ENCODE results near the gene IL6. TPM values are rescaled to one million over a fixed set of nuclear protein-coding genes. Genes with fewer than 3 reads are reported as not detected.

IL6 gene
- total RNA-seq, 1 donor from 2014 or later, result 37.3 TPM

- TF ChIP-seq CTCF (IDR thresholded peaks at IDR 0.05), result no peak
- H3K9me3 ChIP-seq, result no peaks in the 10 kb centered on the region
- H3K4me1 ChIP-seq, result peaks cover 5 to 22% of the 10 kb centered on the region in 2 donors
- no peak overlapping the region for H3K27ac ChIP-seq
- no peak overlapping the region for H3K4me3 ChIP-seq
- no peaks in the 10 kb centered on the region for H3K27me3 ChIP-seq
- no peaks in the 10 kb centered on the region for H3K36me3 ChIP-seq
- DNase-seq (ENCODE audit: low spot score in 2 of 2), result no peak
- intact Hi-C loops (cut with DNase I), result loop anchor here (5.0 to 10.0 kb wide), 5 partner anchors 93 to 1305 kb away; partner anchors contain the start of genes MALSU1, SP4 and TOMM7
These were observed 2.3 kb downstream of the IL6 start for GRCh38 chr7:22729180-22729825.

GRCh38 chr7:22730066-22730710 is 3.2 kb downstream of the IL6 start:
- Histone ChIP-seq H3K36me3 (no peaks in the 10 kb centered on the region), H3K4me1 (peaks cover 5 to 22% of the 10 kb centered on the region in 2 donors), H3K4me3 (no peak overlapping the region), H3K9me3 (no peaks in the 10 kb centered on the region), H3K27me3 (no peaks in the 10 kb centered on the region), H3K27ac (no peak overlapping the region)
- intact Hi-C loops (cut with DNase I), result no loop called here
- DNase-seq (ENCODE audit: low spot score in 2 of 2), result no peak
- TF ChIP-seq CTCF (IDR thresholded peaks at IDR 0.05), result no peak

- no peak for DNase-seq (ENCODE audit: low spot score in 2 of 2)
- H3K27ac ChIP-seq, result no peak overlapping the region
- peaks cover 3 to 18% of the 10 kb centered on the region in 2 donors for H3K4me1 ChIP-seq
- no peaks in the 10 kb centered on the region for H3K27me3 ChIP-seq
- no peaks in the 10 kb centered on the region for H3K9me3 ChIP-seq
- intact Hi-C loops (cut with DNase I), result no loop called here
- H3K4me3 ChIP-seq, result peak overlapping the region; percentile 12 to 31
- no peak for TF ChIP-seq CTCF (IDR thresholded peaks at IDR 0.05)
- H3K36me3 ChIP-seq, result no peaks in the 10 kb centered on the region
These were observed 4.1 kb downstream of the IL6 start for GRCh38 chr7:22730921-22731654.

GRCh38 chr7:22731766-22732165 is 4.8 kb downstream of the IL6 start:
- H3K27me3 ChIP-seq, result no peaks in the 10 kb centered on the region
- no peak for TF ChIP-seq CTCF (IDR thresholded peaks at IDR 0.05)
- no peak overlapping the region for H3K27ac ChIP-seq
- peaks cover 0 to 5% of the 10 kb centered on the region in 2 donors for H3K9me3 ChIP-seq
- intact Hi-C loops (cut with DNase I), result no loop called here
- no peak for DNase-seq (ENCODE audit: low spot score in 2 of 2)
- no peaks in the 10 kb centered on the region for H3K36me3 ChIP-seq
- H3K4me3 ChIP-seq, result no peak overlapping the region
- H3K4me1 ChIP-seq, result peaks cover 0 to 12% of the 10 kb centered on the region in 2 donors

GRCh38 chr7:22732556-22733126 is 5.6 kb downstream of the IL6 start:
- intact Hi-C loops (cut with DNase I), result no loop called here
- DNase-seq (ENCODE audit: low spot score in 2 of 2), result no peak

More at GRCh38 chr7:22732556-22733126, 5.6 kb downstream of the IL6 start:
- Histone ChIP-seq H3K36me3 (no peaks in the 10 kb centered on the region), H3K9me3 (peaks cover 0 to 10% of the 10 kb centered on the region in 2 donors), H3K27ac (no peak overlapping the region), H3K4me3 (no peak overlapping the region), H3K4me1 (peaks cover 0 to 5% of the 10 kb centered on the region in 2 donors), H3K27me3 (no peaks in the 10 kb centered on the region)
- TF ChIP-seq CTCF (IDR thresholded peaks at IDR 0.05), result peak in 1 of 3 experiments; percentile 16

Measured in ascending aorta (tissue), 2 donors.